Measurements from ENCODE around the gene QDPR.
"Not testable (repeated sequence)": the region's sequence is repeated elsewhere in the genome, so short reads cannot be mapped to it uniquely, and the experiment has no call there.

Gene QDPR

DNA sequence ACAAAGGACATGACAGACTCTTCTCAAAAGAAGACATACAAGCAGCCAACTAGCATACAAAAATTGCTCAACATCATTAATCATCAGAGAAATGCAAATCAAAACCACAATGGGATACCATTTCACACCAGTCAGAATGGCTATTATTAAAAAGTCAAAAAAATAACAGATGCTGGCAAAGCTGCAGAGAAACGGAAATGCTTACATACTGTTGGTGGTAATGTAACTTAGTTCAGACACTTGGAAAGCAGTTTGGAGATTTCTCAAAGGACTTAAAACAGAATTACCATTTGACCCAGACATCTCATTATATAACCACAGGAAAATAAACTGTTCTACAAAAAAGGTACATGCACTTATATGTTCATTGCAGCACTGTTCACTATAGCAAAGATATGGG is 69.4 kb downstream of the QDPR start:
- not testable (repeated sequence) for DNase-seq (ENCODE audit: insufficient read length, low spot score); FAIRE-seq

DNA sequence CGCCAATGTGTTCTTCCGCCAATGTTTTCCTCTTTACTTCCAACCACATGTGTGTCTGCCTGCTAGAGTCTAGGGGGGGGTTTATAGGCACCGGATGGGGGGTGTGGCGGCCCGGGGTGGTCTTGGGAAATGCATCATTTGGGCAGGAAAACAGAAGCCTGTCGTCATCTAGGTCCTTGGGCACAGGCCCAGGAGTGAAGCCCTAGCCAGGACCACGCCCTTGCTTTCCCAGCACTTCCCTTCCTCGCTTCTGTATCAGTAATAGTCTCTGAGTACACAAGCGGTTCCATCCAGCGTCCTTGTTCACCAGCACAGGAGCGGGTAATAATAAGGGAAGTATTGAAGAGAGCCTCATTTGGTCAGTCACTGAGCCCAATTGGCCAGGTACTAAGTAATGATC is 74.5 kb downstream of the QDPR start:
- no peak for FAIRE-seq

DNA sequence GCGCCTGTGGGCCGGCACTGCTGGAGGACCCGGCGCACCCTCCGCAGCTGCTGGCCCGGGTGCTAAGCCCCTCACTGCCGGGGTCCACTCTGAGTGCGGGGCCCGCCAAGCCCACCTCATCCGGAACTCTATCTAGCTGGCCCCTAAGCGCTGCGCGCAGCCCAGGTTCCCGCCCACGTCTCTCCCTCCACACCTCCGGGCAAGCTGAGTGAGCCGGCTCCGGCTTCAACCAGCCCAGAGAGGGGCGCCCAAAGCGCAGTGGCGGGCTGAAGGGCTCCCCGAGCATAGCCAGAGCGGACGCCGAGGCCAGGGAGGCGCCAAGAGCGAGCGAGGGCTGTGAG is 75.2 kb downstream of the QDPR start:
- DNase-seq (ENCODE audit: insufficient read length, low spot score) (no peak), FAIRE-seq (no peak)

More for the DNA sequence above, 74.5 kb downstream of the QDPR start:
- no peak for DNase-seq (ENCODE audit: insufficient read length, low spot score)
